Natural killer cell (primary cell): ENCODE results near the gene TBX4. TPM values are rescaled to one million over a fixed set of nuclear protein-coding genes. Genes with fewer than 3 reads are reported as not detected.

Experiments used
- ATAC-seq, 3 donors: fragments of 150-1000 bp in 2 of 3; fragments of 200-7000 bp in 1 of 3; cut with Tn5 transposase; 1 replicate in 1 of 3; 2 replicates in 2 of 3; pipeline ENCODE4 v1.10.0; 2021; ENCODE audit warnings: mild to moderate bottlenecking in 2 of 3, moderate library complexity in 2 of 3
- DNase-seq, 2 donors: peaks; one replicate each; pipeline versions ENCODE4 v3.0.0 to v3.0.0-alpha.2; 2013 to 2021; ENCODE audit warnings: mixed read lengths in 1 of 2
- H3K27ac ChIP-seq: one replicate; pipeline ENCODE4 v1.5.1; 2013; ENCODE audit warnings: mild to moderate bottlenecking, low read length
- H3K27me3 ChIP-seq: one replicate; pipeline ENCODE4 v1.6.1; 2013; ENCODE audit warnings: low read length; ENCODE audit not compliant: control insufficient read depth, insufficient read depth
- H3K36me3 ChIP-seq: one replicate; pipeline ENCODE4 v1.6.1; 2013; ENCODE audit warnings: low read length; ENCODE audit not compliant: control insufficient read depth, insufficient read depth
- H3K4me1 ChIP-seq: one replicate; pipeline ENCODE4 v1.6.1; 2013; ENCODE audit warnings: low read length; ENCODE audit not compliant: control insufficient read depth, insufficient read depth
- H3K4me3 ChIP-seq: one replicate; pipeline ENCODE4 v1.5.1; 2013; ENCODE audit warnings: low read length
- H3K9me3 ChIP-seq: one replicate; pipeline ENCODE4 v1.6.1; 2013; ENCODE audit warnings: low read length; ENCODE audit not compliant: control insufficient read depth, insufficient read depth
- H3K27ac Mint-ChIP-seq, 2 donors: one replicate each; pipeline ENCODE4 v1.8.0; 2022; ENCODE audit warnings: mild to moderate bottlenecking in 2 of 2, mixed read lengths in 2 of 2, moderate library complexity in 1 of 2
- H3K27me3 Mint-ChIP-seq, 2 donors: one replicate each; pipeline ENCODE4 v1.8.0; 2022; ENCODE audit warnings: low read depth in 2 of 2, mixed read lengths in 2 of 2
- H3K36me3 Mint-ChIP-seq: one replicate; pipeline ENCODE4 v1.8.0; 2022; ENCODE audit warnings: mixed read lengths
- H3K4me1 Mint-ChIP-seq, 2 donors: one replicate each; pipeline ENCODE4 v1.8.0; 2022; ENCODE audit warnings: mixed read lengths in 2 of 2
- H3K4me3 Mint-ChIP-seq: one replicate; pipeline ENCODE4 v1.8.0; 2022; ENCODE audit warnings: mild to moderate bottlenecking, moderate library complexity, mixed read lengths
- H3K9me3 Mint-ChIP-seq, 2 donors: one replicate each; pipeline ENCODE4 v1.8.0; 2022; ENCODE audit warnings: mixed read lengths in 2 of 2
- CTCF ChIP-seq: fragments of 200-600 bp; IDR thresholded peaks from one replicate; pipeline ENCODE4 v1.8.0; 2022; ENCODE audit warnings: antibody characterized with exemption
- WGBS: methylation state at CpG from one replicate; pipeline ENCODE4 v1.1.7; 2013; ENCODE audit warnings: missing lambda C conversion rate; ENCODE audit not compliant: insufficient coverage; 5-methylcytosine and 5-hydroxymethylcytosine counted together
- intact Hi-C: fragments of 100-400 bp; cut with micrococcal nuclease; formaldehyde crosslinking; loops from one replicate; pipeline ENCODE4 v1.14.2; 2022
- total RNA-seq, 4 donors: library from RNA; stranded (reverse); fragments of 120-200 nt in 1 of 4; gene quantifications; one replicate each; pipeline versions ENCODE4 v1.2.3 to v1.2.4, GENCODE V29; 2013 to 2022

Gene TBX4
- total RNA-seq, 3 donors from 2014 or later (not counting 1 experiment from before 2014, with no cell fraction given): not detected

GRCh38 chr17:61451538-61452300 is 503 bp upstream of the TBX4 start:
- Histone ChIP-seq H3K4me3 (no peak overlapping the region), H3K27ac (no peak overlapping the region), H3K9me3 (no peaks in the 10 kb centered on the region), H3K4me1 (peaks cover 11% of the 10 kb centered on the region), H3K36me3 (no peaks in the 10 kb centered on the region), H3K27me3 (peaks cover 36% of the 10 kb centered on the region)
- ATAC-seq (peak in 1 of 3 donors; percentile 38), DNase-seq (no peak)
- Mint-ChIP-seq H3K4me3 (no peak overlapping the region), H3K4me1 (peaks cover 9 to 28% of the 10 kb centered on the region in 2 donors), H3K27me3 (peaks cover 53 to 72% of the 10 kb centered on the region in 2 donors), H3K27ac (no peak overlapping the region), H3K9me3 (no peaks in the 10 kb centered on the region), H3K36me3 (peaks cover 8% of the 10 kb centered on the region)
- no peak for TF ChIP-seq CTCF
- intact Hi-C loops: no loop called here
- 4% methylated on average over 75 of the region's 75 CpGs for WGBS

GRCh38 chr17:61453566-61454380 is 1.6 kb downstream of the TBX4 start:
- H3K4me3 ChIP-seq: no peak overlapping the region
- ATAC-seq: no peak
- 19% methylated on average over 8 of the region's 17 CpGs for WGBS
- H3K36me3 Mint-ChIP-seq: peaks cover 8% of the 10 kb centered on the region
- no peak for DNase-seq
- no peak overlapping the region for H3K27ac ChIP-seq
- H3K9me3 ChIP-seq: no peaks in the 10 kb centered on the region
- intact Hi-C loops: no loop called here
- no peak overlapping the region for H3K27ac Mint-ChIP-seq
- H3K4me1 ChIP-seq: peaks cover 19% of the 10 kb centered on the region
- no peak overlapping the region for H3K4me3 Mint-ChIP-seq
- peaks cover 43% of the 10 kb centered on the region for H3K27me3 ChIP-seq
- no peak for TF ChIP-seq CTCF
- H3K4me1 Mint-ChIP-seq: peaks cover 9 to 33% of the 10 kb centered on the region in 2 donors
- H3K36me3 ChIP-seq: no peaks in the 10 kb centered on the region
- H3K9me3 Mint-ChIP-seq: no peaks in the 10 kb centered on the region
- H3K27me3 Mint-ChIP-seq: peaks cover 65 to 74% of the 10 kb centered on the region in 2 donors

- Mint-ChIP-seq H3K9me3 (no peaks in the 10 kb centered on the region), H3K27me3 (peaks cover 67 to 76% of the 10 kb centered on the region in 2 donors), H3K27ac (no peak overlapping the region), H3K4me1 (peaks cover 9 to 33% of the 10 kb centered on the region in 2 donors), H3K36me3 (peaks cover 8% of the 10 kb centered on the region), H3K4me3 (no peak overlapping the region)
- Histone ChIP-seq H3K27ac (no peak overlapping the region), H3K9me3 (no peaks in the 10 kb centered on the region), H3K4me3 (no peak overlapping the region), H3K27me3 (peaks cover 38% of the 10 kb centered on the region), H3K4me1 (peaks cover 19% of the 10 kb centered on the region), H3K36me3 (no peaks in the 10 kb centered on the region)
- 11% methylated on average over 86 of the region's 86 CpGs for WGBS
- TF ChIP-seq CTCF: no peak
- DNase-seq (no peak), ATAC-seq (no peak)
- intact Hi-C loops: no loop called here
Measured at GRCh38 chr17:61454381-61455323, 2.4 kb downstream of the TBX4 start.
